ENCODE measurements around the gene LRP2.

The LRP2 gene

DNA sequence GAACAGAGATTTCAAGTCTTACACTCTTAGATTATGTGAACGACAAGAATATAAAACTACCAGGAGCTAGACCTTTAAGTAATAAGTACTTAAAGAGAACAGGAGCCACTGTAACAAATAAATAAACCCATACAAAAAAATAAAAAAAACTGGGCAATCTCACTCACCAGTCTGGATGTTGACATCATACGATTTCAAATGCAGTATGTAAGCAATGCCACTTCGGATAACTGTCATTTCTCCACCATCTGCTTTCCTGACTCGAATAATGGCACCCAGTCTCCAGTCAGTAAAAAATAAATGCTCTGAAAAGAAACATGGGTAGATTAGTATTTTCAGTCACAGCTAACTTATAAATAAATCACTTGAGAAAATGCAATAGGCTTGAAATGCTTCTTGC is 115.1 kb downstream of the LRP2 start:
- no peak overlapping the region for H3K27ac ChIP-seq
- TF ChIP-seq, protein P1, sequence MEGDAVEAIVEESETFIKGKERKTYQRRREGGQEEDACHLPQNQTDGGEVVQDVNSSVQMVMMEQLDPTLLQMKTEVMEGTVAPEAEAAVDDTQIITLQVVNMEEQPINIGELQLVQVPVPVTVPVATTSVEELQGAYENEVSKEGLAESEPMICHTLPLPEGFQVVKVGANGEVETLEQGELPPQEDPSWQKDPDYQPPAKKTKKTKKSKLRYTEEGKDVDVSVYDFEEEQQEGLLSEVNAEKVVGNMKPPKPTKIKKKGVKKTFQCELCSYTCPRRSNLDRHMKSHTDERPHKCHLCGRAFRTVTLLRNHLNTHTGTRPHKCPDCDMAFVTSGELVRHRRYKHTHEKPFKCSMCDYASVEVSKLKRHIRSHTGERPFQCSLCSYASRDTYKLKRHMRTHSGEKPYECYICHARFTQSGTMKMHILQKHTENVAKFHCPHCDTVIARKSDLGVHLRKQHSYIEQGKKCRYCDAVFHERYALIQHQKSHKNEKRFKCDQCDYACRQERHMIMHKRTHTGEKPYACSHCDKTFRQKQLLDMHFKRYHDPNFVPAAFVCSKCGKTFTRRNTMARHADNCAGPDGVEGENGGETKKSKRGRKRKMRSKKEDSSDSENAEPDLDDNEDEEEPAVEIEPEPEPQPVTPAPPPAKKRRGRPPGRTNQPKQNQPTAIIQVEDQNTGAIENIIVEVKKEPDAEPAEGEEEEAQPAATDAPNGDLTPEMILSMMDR (conservative IDR thresholded peaks at IDR 0.05): no peak

DNA sequence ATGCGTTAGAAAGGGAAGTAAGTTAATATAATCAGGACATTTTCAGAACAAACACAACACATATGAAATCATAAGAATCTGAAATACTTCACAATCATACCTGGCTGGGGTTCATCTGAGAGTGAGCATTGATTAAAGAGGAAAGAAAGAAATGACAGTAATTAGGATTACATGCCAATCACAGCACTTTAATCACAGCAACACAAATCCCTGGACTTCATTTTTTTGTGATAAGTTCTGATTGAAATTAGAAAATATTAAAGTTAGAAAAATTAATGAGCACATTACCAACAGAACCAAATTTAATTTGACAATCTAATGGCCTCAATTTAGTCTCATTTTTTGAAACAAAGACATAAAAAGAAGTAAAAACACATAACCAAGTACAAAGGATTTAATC is 121.9 kb downstream of the LRP2 start:
- H3K27ac ChIP-seq: no peak overlapping the region
- TF ChIP-seq, protein P1 (conservative IDR thresholded peaks at IDR 0.05): no peak

DNA sequence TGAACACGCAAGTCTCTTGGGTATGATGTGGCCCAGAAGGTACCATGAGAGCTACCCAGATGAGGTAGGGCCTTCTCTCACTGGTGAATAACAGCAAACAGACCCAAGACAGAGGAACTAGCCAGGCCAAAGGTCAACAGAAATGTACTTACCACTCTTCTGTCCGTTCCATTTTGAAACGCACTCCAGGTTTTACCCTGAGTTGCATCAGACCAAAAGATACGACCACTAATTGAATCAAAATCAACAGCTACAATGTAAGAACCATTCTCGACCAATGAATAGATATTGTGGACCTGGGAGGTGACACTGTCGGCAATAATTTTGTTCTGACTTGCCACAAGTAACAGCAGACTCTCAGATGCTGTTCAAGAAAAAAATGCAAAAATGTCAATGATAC is 124.4 kb downstream of the LRP2 start:
- H3K27ac ChIP-seq: no peak overlapping the region
- TF ChIP-seq, protein P1 (conservative IDR thresholded peaks at IDR 0.05): no peak

DNA sequence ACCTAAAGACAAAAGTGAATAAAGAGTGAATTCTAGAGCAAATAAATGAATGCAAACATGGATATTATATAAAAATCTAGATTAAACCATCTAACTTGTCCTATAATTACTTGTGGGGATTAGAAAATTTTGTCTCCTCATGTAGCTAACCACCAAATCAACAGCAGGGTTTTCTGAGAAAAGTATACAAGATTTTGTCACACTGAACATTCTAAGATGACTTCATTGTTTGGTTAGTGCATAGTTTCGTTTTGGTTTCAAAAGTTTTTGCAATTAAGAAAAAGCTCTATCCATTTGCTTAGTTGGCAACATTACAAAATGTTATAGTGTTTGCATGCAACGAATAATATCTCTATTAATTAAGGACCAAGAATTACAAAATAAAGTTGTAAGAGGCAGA is 125.0 kb downstream of the LRP2 start:
- H3K27ac ChIP-seq: no peak overlapping the region
- TF ChIP-seq, protein P1 (conservative IDR thresholded peaks at IDR 0.05): no peak

DNA sequence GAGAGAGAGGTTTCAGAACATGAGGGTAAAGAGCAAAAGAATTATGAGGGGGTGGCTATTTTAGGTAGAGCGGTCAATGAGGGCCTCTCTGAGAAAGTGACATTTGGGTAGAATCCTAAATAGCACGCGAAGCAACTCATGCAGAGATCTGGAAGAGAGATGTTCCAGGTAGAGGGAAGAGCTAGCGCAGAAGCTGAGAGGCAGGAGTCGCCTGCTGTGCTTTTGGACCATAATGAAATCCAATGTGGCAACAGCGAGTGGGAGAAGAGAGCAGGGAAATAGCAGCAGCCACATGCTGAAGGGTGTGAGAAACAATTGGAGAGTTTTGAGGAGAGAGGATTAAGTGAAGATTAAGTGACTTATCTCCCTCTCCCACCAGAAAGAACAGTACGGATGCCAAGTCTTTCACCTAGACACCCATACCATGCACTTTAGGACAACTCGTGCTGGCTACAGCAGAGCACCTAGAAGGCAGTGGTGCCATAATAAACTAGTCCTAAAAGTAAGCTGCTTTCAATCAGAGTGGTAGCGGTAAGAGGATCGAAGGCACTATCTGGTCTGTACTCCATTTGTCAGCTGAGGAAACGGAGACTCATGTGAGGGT is 129.7 kb downstream of the LRP2 start:
- no peak overlapping the region for H3K27ac ChIP-seq
- TF ChIP-seq, protein P1 (conservative IDR thresholded peaks at IDR 0.05): no peak

DNA sequence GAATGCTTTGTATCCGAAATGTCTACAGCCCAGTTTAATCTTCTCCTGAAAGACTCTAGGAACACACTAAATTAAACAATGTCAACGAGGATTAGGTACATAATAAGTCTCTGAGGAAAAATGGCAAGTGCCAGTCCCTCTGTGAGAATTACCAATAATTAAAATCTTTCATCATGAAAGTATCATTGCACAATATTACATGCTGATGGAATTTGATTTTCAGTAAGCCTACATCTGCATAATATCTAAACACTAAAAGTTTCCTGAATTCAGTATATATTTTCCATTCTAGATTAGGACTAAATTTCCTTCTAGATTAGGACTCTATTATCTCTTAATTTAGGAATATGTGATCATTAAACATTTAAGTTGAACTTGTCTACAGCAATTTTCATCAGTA is 132.1 kb downstream of the LRP2 start:
- TF ChIP-seq, protein P1 (conservative IDR thresholded peaks at IDR 0.05): no peak
- no peak overlapping the region for H3K27ac ChIP-seq

DNA sequence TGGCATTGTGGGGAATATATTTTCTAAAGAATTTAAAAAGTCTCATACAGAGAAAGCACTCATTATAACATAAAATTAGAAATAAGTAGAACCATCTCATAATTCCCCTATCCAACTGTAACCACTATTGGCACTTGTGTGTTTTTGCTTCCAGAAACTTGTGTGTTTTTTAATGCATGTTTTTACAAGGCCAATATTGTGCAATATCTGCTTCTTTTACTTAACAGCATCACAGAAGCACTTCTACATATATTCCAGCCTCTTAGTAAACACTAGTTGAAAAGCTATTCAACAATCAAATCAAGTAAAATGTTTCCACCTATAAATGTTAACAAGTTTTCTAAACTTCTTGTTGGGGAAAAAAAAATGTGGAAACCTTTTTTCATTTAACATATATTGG is 132.7 kb downstream of the LRP2 start:
- H3K27ac ChIP-seq: no peak overlapping the region
- TF ChIP-seq, protein P1 (conservative IDR thresholded peaks at IDR 0.05): no peak
